Cardiac fibroblast (primary cell): ENCODE results near the gene KLHDC7B.

Experiments used
- DNase-seq, 2 donors: peaks; one replicate each; pipeline versions ENCODE4 v3.0.0 to v3.0.0-alpha.2; 2010; ENCODE audit warnings: low read depth in 2 of 2
- H3K4me3 ChIP-seq, 2 donors: replicated peaks in 1 of 2; 1 replicate in 1 of 2; 2 replicates in 1 of 2; pipeline ENCODE4 v1.5.1; 2011; ENCODE audit warnings: low read depth in 2 of 2, low read length in 2 of 2, mild to moderate bottlenecking in 2 of 2, moderate library complexity in 1 of 2
- CTCF ChIP-seq: IDR thresholded peaks from one replicate; pipeline ENCODE4 v1.5.1; 2011; ENCODE audit warnings: low read depth, mild to moderate bottlenecking, low read length, inconsistent platforms

Gene KLHDC7B

GRCh38 chr22:50550395-50550794 lies 4.7 kb downstream of the KLHDC7B start:
- no peak for TF ChIP-seq CTCF
- no peak for DNase-seq

DNA sequence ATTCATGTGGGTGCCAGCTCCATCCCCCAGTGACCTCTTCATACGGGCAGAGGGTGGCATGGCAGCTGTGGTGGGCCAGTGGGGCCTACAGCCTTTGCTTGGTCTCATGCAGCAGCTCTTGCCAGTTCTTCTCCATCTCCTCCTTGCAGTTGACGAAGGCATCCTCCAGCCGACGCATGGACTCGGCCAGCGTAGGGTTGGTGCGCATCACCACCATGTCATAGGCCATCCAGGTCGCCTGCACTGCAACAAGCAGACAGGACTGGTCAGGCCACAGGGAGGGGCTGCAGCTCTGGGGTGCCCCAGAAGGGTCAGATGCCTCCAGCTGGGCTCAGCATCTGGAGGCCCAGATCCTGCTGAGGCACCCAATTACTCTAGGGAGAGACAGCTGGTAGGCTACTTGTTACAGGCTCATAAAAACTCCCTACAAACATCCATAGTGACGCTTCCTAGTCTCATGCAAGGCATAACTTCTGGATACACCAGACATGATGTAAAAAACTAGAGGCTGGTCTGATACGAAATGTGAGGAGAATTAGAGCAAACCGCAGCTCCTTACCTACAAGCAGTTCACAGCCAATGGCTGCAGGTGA lies 5.6 kb downstream of the KLHDC7B start:
- no peak for TF ChIP-seq CTCF
- no peak overlapping the region for H3K4me3 ChIP-seq
- DNase-seq: no peak

More at GRCh38 chr22:50550395-50550794, 4.7 kb downstream of the KLHDC7B start:
- H3K4me3 ChIP-seq: no peak overlapping the region

DNA sequence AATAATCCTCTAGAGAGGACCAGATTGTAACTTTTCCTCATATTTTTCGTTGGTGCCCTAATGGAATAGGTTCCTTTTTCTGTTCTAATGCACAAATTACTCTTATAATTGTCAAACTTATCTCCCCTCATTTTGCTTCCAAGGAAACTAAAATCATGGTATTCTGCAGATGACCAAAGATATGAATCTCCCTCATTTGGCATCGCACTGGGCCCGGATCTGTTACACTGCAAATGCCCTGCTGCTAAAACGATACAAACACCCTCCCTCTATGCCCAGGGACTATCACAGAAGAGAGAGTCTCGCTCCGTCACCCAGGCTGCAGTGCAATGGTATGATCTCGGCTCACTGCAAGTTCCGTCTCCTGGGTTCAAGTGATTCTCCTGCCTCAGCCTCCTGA lies 7.6 kb downstream of the KLHDC7B start:
- no peak for DNase-seq
- no peak for TF ChIP-seq CTCF
- H3K4me3 ChIP-seq: no peak overlapping the region

DNA sequence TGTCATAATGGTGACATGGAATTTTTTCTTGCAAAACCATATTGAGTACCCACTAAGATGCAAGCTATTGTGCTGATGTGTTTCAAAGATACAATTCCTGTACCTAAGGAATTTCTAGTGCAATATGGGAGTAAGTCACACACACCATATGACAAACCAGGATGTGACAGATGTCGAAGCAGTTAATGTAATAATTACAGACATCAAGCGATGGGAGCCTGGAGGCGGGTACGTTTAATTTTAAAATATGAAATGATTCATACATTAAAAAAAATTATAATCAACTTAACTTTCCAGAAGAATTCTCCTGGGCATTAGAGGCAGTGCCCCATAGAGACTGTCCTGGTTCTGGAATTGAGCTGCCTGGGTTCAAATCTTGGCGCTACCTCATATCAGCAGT lies 11.0 kb downstream of the KLHDC7B start:
- no peak for DNase-seq
- no peak for TF ChIP-seq CTCF
- no peak overlapping the region for H3K4me3 ChIP-seq

GRCh38 chr22:50560034-50560433 lies 14.3 kb downstream of the KLHDC7B start:
- H3K4me3 ChIP-seq: no peak overlapping the region
- DNase-seq: no peak
- TF ChIP-seq CTCF: no peak

DNA sequence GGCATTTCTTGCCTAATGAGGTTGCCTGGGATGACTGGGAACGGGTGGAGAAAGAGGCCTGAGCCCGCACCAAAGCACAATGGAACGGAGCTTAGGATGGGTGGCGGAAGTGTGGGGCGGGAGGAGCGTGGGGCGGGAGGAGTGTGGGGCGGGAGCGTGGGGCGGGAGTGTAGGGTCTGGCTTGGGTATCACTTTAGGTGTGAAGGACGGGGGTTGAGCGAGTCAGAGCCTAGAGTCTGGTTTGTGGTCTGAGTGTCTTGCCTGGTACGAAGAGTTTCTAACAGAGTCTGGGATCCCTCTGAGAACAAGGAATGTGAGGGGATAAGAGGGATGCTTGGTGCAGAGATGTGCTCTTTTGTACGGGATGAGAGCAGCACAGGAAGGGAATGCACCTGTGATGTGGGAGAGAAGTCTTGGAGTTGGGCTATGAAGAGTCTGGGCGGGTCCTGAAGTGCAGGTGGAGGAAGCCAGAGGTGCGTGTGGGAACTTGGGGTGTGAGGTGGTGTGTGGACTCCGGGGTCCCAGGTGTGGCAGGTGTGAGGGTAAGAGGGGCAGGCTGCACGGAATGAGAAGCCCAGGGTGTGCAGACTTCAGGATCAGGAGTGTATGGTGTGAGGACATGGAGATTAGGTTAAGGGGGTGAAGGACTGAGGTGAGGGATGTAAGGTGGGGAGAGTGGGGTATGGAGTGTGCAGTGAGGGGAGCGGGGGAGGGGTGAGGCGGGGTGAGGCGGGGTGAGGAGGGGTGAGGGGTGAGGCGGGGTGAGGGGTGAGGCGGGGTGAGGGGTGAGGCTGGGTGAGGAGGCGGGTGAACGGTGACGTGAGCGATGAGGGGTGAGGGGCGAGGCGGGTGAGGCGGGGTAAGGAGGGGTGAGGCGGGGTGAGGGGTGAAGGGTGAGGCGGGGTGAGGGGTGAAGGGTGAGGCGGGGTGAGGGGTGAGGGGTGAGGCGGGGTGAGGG lies 16.0 kb downstream of the KLHDC7B start:
- H3K4me3 ChIP-seq: no peak overlapping the region
- TF ChIP-seq CTCF: no peak
- DNase-seq: no peak
